K562 (cell line): ENCODE data around the gene C9orf50. TPM values are rescaled to one million over a fixed set of nuclear protein-coding genes. Genes with fewer than 3 reads are reported as not detected.

Experiments used
- ATAC-seq: fragments of 200-7000 bp; cut with Tn5 transposase; 3 replicates; pipeline ENCODE4 v1.9.1; 2020; ENCODE audit warnings: moderate library complexity
- BruUV-seq: library from RNA; stranded (reverse); fragments of 400-500 nt; replicated peaks from 2 replicates; lab custom pipeline; 2021; lab: Mats Ljungman, UMichigan
- CTCF ChIA-PET: fragments of 300-600 bp; formaldehyde crosslinking; extraction: SDS; loops from one replicate; lab custom pipeline; 2021; ENCODE audit warnings: low intra/inter-chr PET ratio; lab: Yijun Ruan, JAX
- POLR2A ChIA-PET: fragments of 300-600, 350-650 bp; sonication (Branson Sonifier 250); formaldehyde crosslinking; extraction: SDS; loops from one replicate; lab custom pipeline; 2021; ENCODE audit warnings: antibody characterized with exemption, inconsistent platforms; lab: Yijun Ruan, JAX
- DNase-seq, 4 experiments: peaks; one replicate each; pipeline versions ENCODE4 v3.0.0 to v3.0.0-alpha.2; 2011 to 2018; ENCODE audit warnings: low spot score in 3 of 4, mixed read lengths in 3 of 4; ENCODE audit errors: extremely low read depth in 1 of 4
- FAIRE-seq: peaks from 2 replicates; lab custom pipeline; 2011; peaks lifted over from hg19 to GRCh38; lab: Jason Lieb, UNC
- H2AFZ ChIP-seq: 2 replicates; pipeline ENCODE4 v1.6.0; 2011; ENCODE audit warnings: low read depth, low read length, control low read depth, inconsistent platforms
- H3K27ac ChIP-seq: fragments of 200-600 bp; 3 replicates; pipeline ENCODE4 v1.8.0; 2011; ENCODE audit warnings: low read depth, mild to moderate bottlenecking, control low read depth, inconsistent platforms, low read length, moderate library complexity, mixed read lengths; ENCODE audit errors: extremely low read depth
- H3K27me3 ChIP-seq, 2 experiments: fragments of 300-600 bp in 1 of 2; 2 replicates in 1 of 2; 3 replicates in 1 of 2; pipeline versions ENCODE4 v1.6.0 to v1.8.0; 2011; ENCODE audit warnings: inconsistent platforms in 2 of 2, low read length in 2 of 2, mild to moderate bottlenecking in 1 of 2, mixed read lengths in 1 of 2, moderate library complexity in 1 of 2; ENCODE audit not compliant: control insufficient read depth in 2 of 2, insufficient read depth in 2 of 2
- H3K36me3 ChIP-seq: fragments of 300-600 bp; 3 replicates; pipeline ENCODE4 v1.8.0; 2011; ENCODE audit warnings: mild to moderate bottlenecking, low read length, inconsistent platforms; ENCODE audit not compliant: control insufficient read depth, insufficient read depth
- H3K4me1 ChIP-seq, 2 experiments: fragments of 200-600 bp in 1 of 2; replicated peaks in 1 of 2; 2 replicates in 1 of 2; 3 replicates in 1 of 2; pipeline versions ENCODE4 v1.5.1 to v1.8.0; 2011; ENCODE audit warnings: inconsistent platforms in 2 of 2, low read length in 2 of 2, mild to moderate bottlenecking in 1 of 2, mixed read lengths in 1 of 2, moderate library complexity in 1 of 2; ENCODE audit not compliant: control insufficient read depth in 2 of 2, insufficient read depth in 2 of 2
- H3K4me2 ChIP-seq: 2 replicates; pipeline ENCODE4 v1.6.1; 2011; ENCODE audit warnings: low read length, control low read depth, inconsistent platforms, mixed read lengths; ENCODE audit not compliant: insufficient read depth
- H3K4me3 ChIP-seq: fragments of 200-600 bp; sonication (generic), shearing (Covaris generic); 2 replicates; pipeline ENCODE4 v1.5.1; 2016; ENCODE audit warnings: control low read depth, inconsistent platforms
- H3K79me2 ChIP-seq: fragments of 200-600 bp; 3 replicates; pipeline ENCODE4 v1.8.0; 2011; ENCODE audit warnings: low read length, inconsistent platforms; ENCODE audit not compliant: control insufficient read depth, insufficient read depth
- H3K9ac ChIP-seq, 2 experiments: 2 replicates each; pipeline versions ENCODE4 v1.6.0 to v1.6.1; 2011; ENCODE audit warnings: low read depth in 2 of 2, low read length in 2 of 2, control low read depth in 1 of 2, inconsistent platforms in 1 of 2, mild to moderate bottlenecking in 1 of 2, mixed read lengths in 1 of 2; ENCODE audit not compliant: insufficient read depth in 1 of 2
- H3K9me1 ChIP-seq: one replicate; pipeline ENCODE4 v1.6.0; 2011; ENCODE audit warnings: inconsistent platforms, mild to moderate bottlenecking, low read length, moderate library complexity; ENCODE audit not compliant: control insufficient read depth, insufficient read depth
- H3K9me3 ChIP-seq: replicated peaks from 2 replicates; pipeline ENCODE4 v1.5.1; 2011; ENCODE audit warnings: low read depth, low read length, inconsistent platforms; ENCODE audit not compliant: control insufficient read depth, insufficient read depth
- H4K20me1 ChIP-seq: replicated peaks from 2 replicates; pipeline ENCODE4 v1.6.1; 2011; ENCODE audit warnings: low read length, inconsistent platforms, mixed read lengths; ENCODE audit not compliant: control insufficient read depth, insufficient read depth
- SMARCC2 ChIP-seq: fragments of 450-650 bp; IDR thresholded peaks from 2 replicates; pipeline ENCODE4 v1.6.1; 2017; ENCODE audit warnings: antibody characterized with exemption, moderate library complexity, mild to moderate bottlenecking, low read depth
- ZC3H8 ChIP-seq: fragments of 450-650 bp; IDR thresholded peaks from 2 replicates; pipeline ENCODE4 v1.6.1; 2017
- ZNF41 ChIP-seq: fragments of 250-450 bp; sonication (Bioruptor Pico); conservative IDR thresholded peaks from 2 replicates; pipeline ENCODE4 v1.4.0; 2020; ENCODE audit warnings: mild to moderate bottlenecking
- ZNF583 ChIP-seq: fragments of 250-450 bp; sonication (Bioruptor Pico); IDR thresholded peaks from 2 replicates; pipeline ENCODE4 v1.4.0; 2020
- WGBS: fragments of 100-300 bp; shearing (Covaris generic); methylation state at CpG from one replicate; pipeline ENCODE4 v1.1.6; 2016; ENCODE audit warnings: low coverage, mixed read lengths; ENCODE audit not compliant: insufficient coverage; ENCODE audit errors: missing lambda C conversion rate; 5-methylcytosine and 5-hydroxymethylcytosine counted together
- in situ Hi-C: fragments of 300-500 bp; cut with MboI; formaldehyde crosslinking; loops from 4 replicates; pipeline ENCODE4 v1.15.0; 2018; ENCODE audit warnings: inconsistent platforms, mixed read lengths
- intact Hi-C: fragments of 100-400 bp; cut with micrococcal nuclease; formaldehyde crosslinking; loops from 2 replicates; pipeline ENCODE4 v1.14.2; 2022
- polyA plus RNA-seq, 8 experiments: library from polyadenylated mRNA; depleted of rRNA in 4 of 8; stranded (reverse) in 5 of 8; unstranded in 3 of 8; fragments of >200 nt; fragmentation: Nextera tagmentation in 2 of 8; fragmentation: Illumina TruSeq in 1 of 8; extraction: Ambion mirVana in 2 of 8; extraction: Trizol in 1 of 8; gene quantifications; 2 replicates each; pipeline versions ENCODE4 v1.2.1 to v1.2.3, GENCODE V29; 2011 to 2014; ENCODE audit warnings: inconsistent platforms in 1 of 8, missing spikeins in 1 of 8
- total RNA-seq, 7 experiments: library from RNA; depleted of rRNA in 6 of 7; stranded (reverse); fragments of >200 nt in 6 of 7; fragmentation: Illumina TruSeq in 2 of 7; extraction: Trizol in 2 of 7; gene quantifications; 2 replicates each; pipeline versions ENCODE4 v1.2.1 to v1.2.3, GENCODE V29; 2011 to 2021; ENCODE audit warnings: low replicate concordance in 1 of 7
- TF ChIP-seq, protein P1 (sequence below), 2 experiments: fragments of 450-650 bp in 1 of 2; sonication (generic) in 1 of 2; formaldehyde crosslinking in 1 of 2; IDR thresholded peaks in 1 of 2; conservative IDR thresholded peaks in 1 of 2; 2 replicates each; pipeline versions ENCODE4 v1.6.1 to v1.8.1; 2016 to 2023; ENCODE audit warnings: mild to moderate bottlenecking in 2 of 2, moderate library complexity in 2 of 2, inconsistent platforms in 1 of 2, missing genetic modification reagents in 1 of 2
- TF ChIP-seq, protein P2 (sequence below): fragments of 250-450 bp; sonication (Bioruptor Pico); IDR thresholded peaks from 2 replicates; pipeline ENCODE4 v1.5.0; 2021; ENCODE audit warnings: mild to moderate bottlenecking, borderline replicate concordance

Gene C9orf50
- total and polyA plus RNA-seq, 9 of the 15 experiments (the other 6 are each of a cell fraction or from before 2014, with no cell fraction given), result not detected

DNA sequence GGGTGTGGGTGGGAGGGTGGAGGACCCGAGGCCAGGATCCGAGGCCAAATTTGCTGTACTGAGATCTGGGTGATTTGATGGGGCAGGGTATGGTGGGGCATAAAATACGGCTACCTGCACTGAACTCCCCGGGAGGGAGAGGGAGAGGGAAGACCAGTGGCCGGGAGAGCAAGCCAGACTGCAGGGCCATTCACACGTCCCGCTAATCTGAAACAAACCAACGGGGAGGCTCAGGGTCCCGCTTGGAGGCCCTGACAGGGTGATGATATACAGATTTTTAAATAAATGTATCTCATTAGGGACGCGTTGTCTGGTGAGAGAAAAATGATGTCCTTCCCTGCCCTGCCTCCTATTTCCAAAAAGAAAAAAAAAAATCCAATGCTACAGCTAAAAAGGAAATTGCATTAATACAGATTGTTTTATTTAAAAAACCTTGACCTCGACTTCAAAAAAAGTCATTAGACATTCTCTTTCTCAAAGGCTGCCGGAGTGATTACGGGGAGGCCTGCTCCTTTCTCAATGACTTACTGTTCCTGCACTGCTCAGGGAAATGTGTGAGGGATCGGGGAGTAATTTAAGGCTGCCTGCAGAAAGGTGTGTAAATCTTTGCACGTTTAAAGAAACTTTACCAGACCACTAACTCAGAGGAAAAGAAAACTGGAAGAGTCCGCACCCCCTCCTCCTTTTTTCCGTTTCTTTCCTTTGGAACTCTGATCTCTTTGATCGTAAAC is 33.1 kb upstream of the C9orf50 start:
- no TSS peak for BruUV-seq
- CTCF ChIA-PET, result no interaction called here

DNA sequence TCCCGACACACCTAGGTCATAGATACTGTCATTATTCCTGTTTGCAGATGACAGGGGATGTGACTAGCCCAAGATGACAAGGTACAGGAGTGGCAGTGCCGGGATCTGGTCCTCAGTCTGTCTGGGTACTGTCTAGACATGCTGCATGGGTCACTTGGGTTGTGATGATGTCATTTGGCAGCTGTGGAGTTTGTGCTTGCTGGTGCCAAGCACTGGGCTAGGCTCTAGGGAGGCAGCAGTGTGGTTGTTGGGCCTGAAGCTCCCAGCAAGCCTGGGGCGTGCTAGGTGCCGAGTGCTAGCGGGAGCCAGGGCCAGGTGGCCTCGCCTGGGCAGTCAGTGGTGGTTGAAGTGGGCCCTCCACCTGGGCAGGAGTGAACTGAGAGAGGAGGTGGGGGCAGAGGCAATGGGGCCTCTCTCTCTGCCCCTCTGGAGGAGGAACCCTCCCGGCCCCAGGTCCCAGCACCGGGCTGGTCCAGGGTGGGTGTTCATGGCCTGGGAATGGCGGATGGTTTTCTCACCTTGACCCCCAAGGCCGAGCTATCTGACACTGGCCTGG is 29.9 kb upstream of the C9orf50 start:
- H3K9me3 ChIP-seq, result no peaks in the 10 kb centered on the region
- H3K4me2 ChIP-seq, result no peak overlapping the region
- TF ChIP-seq ZNF41 (no peak), ZNF583 (CRISPR knock-in tag) (no peak), SMARCC2 (no peak)
- TF ChIP-seq, protein P1, sequence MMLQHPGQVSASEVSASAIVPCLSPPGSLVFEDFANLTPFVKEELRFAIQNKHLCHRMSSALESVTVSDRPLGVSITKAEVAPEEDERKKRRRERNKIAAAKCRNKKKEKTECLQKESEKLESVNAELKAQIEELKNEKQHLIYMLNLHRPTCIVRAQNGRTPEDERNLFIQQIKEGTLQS (IDR thresholded peaks at IDR 0.05), result peak; percentile 21; the same call in 1 of the 2 replicates
- TF ChIP-seq, protein P1 (CRISPR knock-in tag; conservative IDR thresholded peaks at IDR 0.05), result no peak
- TF ChIP-seq, protein P2, sequence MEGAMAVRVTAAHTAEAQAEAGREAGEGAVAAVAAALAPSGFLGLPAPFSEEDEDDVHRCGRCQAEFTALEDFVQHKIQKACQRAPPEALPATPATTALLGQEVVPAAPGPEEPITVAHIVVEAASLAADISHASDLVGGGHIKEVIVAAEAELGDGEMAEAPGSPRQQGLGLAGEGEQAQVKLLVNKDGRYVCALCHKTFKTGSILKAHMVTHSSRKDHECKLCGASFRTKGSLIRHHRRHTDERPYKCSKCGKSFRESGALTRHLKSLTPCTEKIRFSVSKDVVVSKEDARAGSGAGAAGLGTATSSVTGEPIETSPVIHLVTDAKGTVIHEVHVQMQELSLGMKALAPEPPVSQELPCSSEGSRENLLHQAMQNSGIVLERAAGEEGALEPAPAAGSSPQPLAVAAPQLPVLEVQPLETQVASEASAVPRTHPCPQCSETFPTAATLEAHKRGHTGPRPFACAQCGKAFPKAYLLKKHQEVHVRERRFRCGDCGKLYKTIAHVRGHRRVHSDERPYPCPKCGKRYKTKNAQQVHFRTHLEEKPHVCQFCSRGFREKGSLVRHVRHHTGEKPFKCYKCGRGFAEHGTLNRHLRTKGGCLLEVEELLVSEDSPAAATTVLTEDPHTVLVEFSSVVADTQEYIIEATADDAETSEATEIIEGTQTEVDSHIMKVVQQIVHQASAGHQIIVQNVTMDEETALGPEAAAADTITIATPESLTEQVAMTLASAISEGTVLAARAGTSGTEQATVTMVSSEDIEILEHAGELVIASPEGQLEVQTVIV (CRISPR knock-in tag), result no peak
- ChIA-PET CTCF (no interaction called here), POLR2A (interaction anchor here (0.6 kb wide), 1 partner anchor 514 kb away, joined by 3 read pairs; no protein-coding TSS in a partner anchor)
- no peak for DNase-seq
- H3K9me1 ChIP-seq, result no peaks in the 10 kb centered on the region
- peaks cover 13 to 32% of the 10 kb centered on the region in 2 experiments; a peak in 4 of 5 replicates for H3K27me3 ChIP-seq
- no peak overlapping the region for H2AFZ ChIP-seq
- peaks cover 0 to 27% of the 10 kb centered on the region in 2 experiments; a peak in 3 of 5 replicates for H3K4me1 ChIP-seq
- intact Hi-C loops, result no loop called here
- BruUV-seq, result no TSS peak
- H3K4me3 ChIP-seq, result no peak overlapping the region
- in situ Hi-C loops, result loop anchor here (25.0 kb wide), 1 partner anchor 687 kb away; no protein-coding TSS in a partner anchor
- no peaks in the 10 kb centered on the region for H3K36me3 ChIP-seq
- no peaks in the 10 kb centered on the region for H4K20me1 ChIP-seq
- H3K27ac ChIP-seq, result no peak overlapping the region
- 15% methylated on average over 10 of the region's 10 CpGs for WGBS
- FAIRE-seq, result no peak
- ATAC-seq, result no peak
- no peaks in the 10 kb centered on the region for H3K79me2 ChIP-seq
- H3K9ac ChIP-seq, result no peak overlapping the region

More for the DNA sequence above, 33.1 kb upstream of the C9orf50 start:
- no peak overlapping the region for H3K4me2 ChIP-seq
- no peaks in the 10 kb centered on the region for H3K9me1 ChIP-seq
- DNase-seq, result no peak
- no peak overlapping the region for H3K9ac ChIP-seq
- no peak for TF ChIP-seq ZC3H8
- TF ChIP-seq, all 486 proteins: peak for 0
- Histone ChIP-seq H3K79me2 (no peaks in the 10 kb centered on the region), H4K20me1 (no peaks in the 10 kb centered on the region; the same call in 1 of the 2 replicates), H3K4me3 (no peak overlapping the region), H3K36me3 (no peaks in the 10 kb centered on the region), H3K27ac (no peak overlapping the region), H3K9me3 (no peaks in the 10 kb centered on the region), H2AFZ (no peak overlapping the region), H3K27me3 (peaks cover 25 to 39% of the 10 kb centered on the region in 2 experiments; a peak in 4 of 5 replicates), H3K4me1 (peaks cover 0 to 12% of the 10 kb centered on the region in 2 experiments; a peak in 2 of 5 replicates)
- WGBS, result 20% methylated on average over 14 of the region's 19 CpGs
- FAIRE-seq (no peak), ATAC-seq (no peak)
- in situ Hi-C loops, result loop anchor here (25.0 kb wide), 1 partner anchor 683 kb away; no protein-coding TSS in a partner anchor
- POLR2A ChIA-PET, result no interaction called here
- intact Hi-C loops, result no loop called here
